ENCODE data around the gene ANKRD10. TPM values are rescaled to one million over a fixed set of nuclear protein-coding genes. Genes with fewer than 3 reads are reported as not detected.

ANKRD10 gene
- polyA plus RNA-seq, 4 donors, result 177 to 436 (median 288) TPM

GRCh38 chr13:110835721-110836604 lies 78.9 kb downstream of the ANKRD10 start:
- no peak for DNase-seq (ENCODE audit: low read depth in 4 of 4, low spot score in 2 of 4)

DNA sequence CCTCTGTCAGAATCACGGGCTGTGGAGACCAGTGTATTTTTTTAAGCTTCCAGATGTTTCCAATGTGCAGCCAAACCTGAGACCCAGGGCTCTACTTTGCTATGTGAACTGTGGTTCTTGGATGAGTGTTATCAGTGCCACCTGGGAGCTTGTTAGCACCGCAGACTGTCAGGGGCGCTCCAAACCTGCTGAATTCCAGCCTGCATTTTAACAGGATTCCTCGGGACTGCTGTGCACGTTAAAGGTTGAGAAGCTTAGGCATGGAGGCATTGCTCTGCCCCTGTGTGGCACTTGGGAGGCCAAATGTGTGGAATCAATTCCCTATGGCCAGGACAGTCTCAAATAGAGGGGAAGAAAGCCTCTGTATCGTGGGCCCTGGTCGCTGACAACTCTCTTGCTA lies 80.3 kb downstream of the ANKRD10 start:
- no peak for DNase-seq (ENCODE audit: low read depth in 4 of 4, low spot score in 2 of 4)

GRCh38 chr13:110832531-110832930 lies 82.3 kb downstream of the ANKRD10 start:
- no peak for DNase-seq (ENCODE audit: low read depth in 4 of 4, low spot score in 2 of 4)

DNA sequence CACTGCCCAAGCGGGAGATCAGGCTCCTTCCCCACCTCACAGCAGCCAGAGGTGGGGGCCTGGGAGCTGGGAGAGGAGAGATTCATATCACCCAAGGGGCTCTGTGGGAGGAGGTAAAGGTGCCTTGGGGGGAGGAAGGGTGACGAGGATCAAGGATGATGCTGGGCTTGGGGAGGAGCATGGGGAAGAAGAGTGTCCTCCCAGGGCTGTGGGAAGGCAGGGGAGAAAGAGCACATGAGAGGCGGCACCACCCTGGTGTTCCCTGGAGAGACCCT lies 82.7 kb downstream of the ANKRD10 start:
- DNase-seq (ENCODE audit: low read depth in 4 of 4, low spot score in 2 of 4), result no peak

- DNase-seq (ENCODE audit: low read depth in 4 of 4, low spot score in 2 of 4), result no peak
These were observed 83.2 kb downstream of the ANKRD10 start for GRCh38 chr13:110831437-110832204.

GRCh38 chr13:110830800-110831371 lies 84.0 kb downstream of the ANKRD10 start:
- DNase-seq (ENCODE audit: low read depth in 4 of 4, low spot score in 2 of 4), result no peak

DNA sequence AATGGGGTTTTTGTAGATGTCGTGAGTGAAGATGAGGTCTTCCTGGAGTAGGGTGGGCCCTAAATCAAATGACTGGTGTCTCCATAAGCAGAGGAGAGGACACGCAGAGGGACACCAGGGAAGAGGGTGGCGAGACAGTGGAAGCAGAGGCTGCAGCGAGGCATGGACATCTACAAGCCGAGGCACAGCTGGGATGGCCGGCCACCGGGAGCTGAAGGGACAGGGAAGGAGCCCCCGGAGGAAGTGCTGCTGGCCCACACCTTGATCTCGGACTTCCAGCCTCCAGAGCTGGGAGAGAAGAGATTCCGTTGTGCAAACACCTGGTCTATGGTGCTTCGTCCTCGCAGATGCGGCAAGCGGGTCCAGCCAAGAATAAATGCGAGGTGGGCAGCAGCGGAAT lies 84.5 kb downstream of the ANKRD10 start:
- DNase-seq (ENCODE audit: low read depth in 4 of 4, low spot score in 2 of 4), result no peak

DNA sequence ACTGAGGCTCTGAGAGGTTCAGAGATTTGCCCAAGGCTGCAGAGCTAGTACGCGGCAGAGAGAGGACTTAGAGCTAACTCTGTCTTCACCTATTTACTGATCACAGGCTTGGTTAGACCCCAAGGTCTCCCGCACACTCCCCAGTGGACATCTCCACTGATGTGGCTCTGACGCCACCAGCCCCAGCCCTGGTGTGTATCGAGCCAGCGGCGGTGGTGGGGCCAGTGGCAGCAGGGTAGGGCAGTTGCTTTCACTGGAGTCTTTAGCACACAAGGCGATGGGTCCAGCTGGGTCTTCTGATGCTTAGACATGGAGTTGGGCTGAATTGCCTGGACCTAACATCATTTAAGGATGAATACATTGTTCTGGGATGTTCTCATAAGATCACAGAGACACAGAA lies 85.4 kb downstream of the ANKRD10 start:
- no peak for DNase-seq (ENCODE audit: low read depth in 4 of 4, low spot score in 2 of 4)

- no peak for DNase-seq (ENCODE audit: low read depth in 4 of 4, low spot score in 2 of 4)
These were observed 86.2 kb downstream of the ANKRD10 start for GRCh38 chr13:110828705-110829104.

Other genes with a start within 250 kb of the ANKRD10 start
- 10 to 100 TPM; 56.0 to 87.1 (median 76.0) TPM for gene CARS2, start 209.0 kb downstream of the ANKRD10 start, polyA plus RNA-seq (ENCODE audit: insufficient read length in 4 of 4)
- gene ING1, start 201.4 kb downstream of the ANKRD10 start, polyA plus RNA-seq (ENCODE audit: insufficient read length in 4 of 4), result 10 to 100 TPM; 23.6 to 35.5 (median 29.6) TPM
- 10 to 100 TPM; 57.2 to 93.8 (median 69.8) TPM for gene ARHGEF7, start 200.2 kb upstream of the ANKRD10 start, polyA plus RNA-seq (ENCODE audit: insufficient read length in 4 of 4)